Suppressor macrophage treated with lipopolysaccharide for 1 hour (primary cell): ENCODE data around the gene CEMIP.

Source experiments
- DNase-seq, 3 donors: peaks; one replicate each; pipeline ENCODE4 v3.0.0-alpha.2; 2020 to 2022

Gene CEMIP

GRCh38 chr15:80828796-80829195 lies 49.6 kb downstream of the CEMIP start:
- DNase-seq = peak in 2 of 3 donors; percentile 23 to 41

GRCh38 chr15:80830677-80831076 lies 51.5 kb downstream of the CEMIP start:
- no peak for DNase-seq

GRCh38 chr15:80831192-80831591 lies 52.0 kb downstream of the CEMIP start:
- no peak for DNase-seq

GRCh38 chr15:80831606-80832224 lies 52.5 kb downstream of the CEMIP start:
- DNase-seq = no peak

GRCh38 chr15:80832686-80833085 lies 53.5 kb downstream of the CEMIP start:
- DNase-seq = no peak

- no peak for DNase-seq
These were observed 55.2 kb downstream of the CEMIP start for GRCh38 chr15:80834402-80834801.

- no peak for DNase-seq
These were observed 55.7 kb downstream of the CEMIP start for GRCh38 chr15:80834906-80835305.

- no peak for DNase-seq
These were observed 56.2 kb downstream of the CEMIP start for GRCh38 chr15:80835336-80835735.

GRCh38 chr15:80836223-80836622 lies 57.1 kb downstream of the CEMIP start:
- DNase-seq = no peak

GRCh38 chr15:80837006-80837405 lies 57.8 kb downstream of the CEMIP start:
- DNase-seq = no peak

GRCh38 chr15:80838012-80838411 lies 58.8 kb downstream of the CEMIP start:
- DNase-seq = no peak

GRCh38 chr15:80838666-80839065 lies 59.5 kb downstream of the CEMIP start:
- DNase-seq = no peak

GRCh38 chr15:80839764-80840130 lies 60.6 kb downstream of the CEMIP start:
- no peak for DNase-seq

GRCh38 chr15:80840182-80841130 lies 61.3 kb downstream of the CEMIP start:
- peak; percentile 20 to 48 (median 37) for DNase-seq

- DNase-seq = no peak
These were observed 62.4 kb downstream of the CEMIP start for GRCh38 chr15:80841541-80841940.

- peak; percentile 32 to 45 (median 37) for DNase-seq
These were observed 65.0 kb downstream of the CEMIP start for GRCh38 chr15:80844011-80844732.

- no peak for DNase-seq
These were observed 67.1 kb downstream of the CEMIP start for GRCh38 chr15:80846031-80846815.

GRCh38 chr15:80849308-80849707 lies 70.1 kb downstream of the CEMIP start:
- peak; percentile 67 to 78 (median 71) for DNase-seq

- DNase-seq = no peak
These were observed 71.8 kb downstream of the CEMIP start for GRCh38 chr15:80850941-80851451.

- no peak for DNase-seq
These were observed 73.5 kb downstream of the CEMIP start for GRCh38 chr15:80852676-80853075.

- no peak for DNase-seq
These were observed 74.9 kb downstream of the CEMIP start for GRCh38 chr15:80854104-80854503.

- DNase-seq = no peak
These were observed 76.0 kb downstream of the CEMIP start for GRCh38 chr15:80855206-80855605.
